Mesodermal cell (in vitro differentiated cells): ENCODE results near the gene ADAMTSL1.

Source experiments
- H3K27ac ChIP-seq: 2 replicates; pipeline ENCODE4 v1.7.0; 2013; ENCODE audit warnings: mild to moderate bottlenecking, low read depth, low read length, moderate library complexity; ENCODE audit not compliant: severe bottlenecking
- H3K36me3 ChIP-seq: 2 replicates; pipeline ENCODE4 v1.7.1; 2013; ENCODE audit warnings: mild to moderate bottlenecking, low read length, moderate library complexity; ENCODE audit not compliant: control insufficient read depth, insufficient read depth
- H3K4me1 ChIP-seq: one replicate; pipeline ENCODE4 v1.7.1; 2013; ENCODE audit warnings: mild to moderate bottlenecking, low read length; ENCODE audit not compliant: insufficient read depth, control insufficient read depth, poor library complexity, severe bottlenecking
- H3K4me3 ChIP-seq: 2 replicates; pipeline ENCODE4 v1.7.0; 2013; ENCODE audit warnings: low read length, control low read depth, mild to moderate bottlenecking; ENCODE audit not compliant: insufficient read depth, poor library complexity, severe bottlenecking; ENCODE audit errors: extremely low read depth
- H3K9me3 ChIP-seq: 2 replicates; pipeline ENCODE4 v1.7.1; 2013; ENCODE audit warnings: mild to moderate bottlenecking, low read length, moderate library complexity; ENCODE audit not compliant: control insufficient read depth
- WGBS, 2 experiments: methylation state at CpG; one replicate each; pipeline ENCODE4 v1.1.5; 2013; ENCODE audit warnings: missing lambda C conversion rate in 2 of 2; ENCODE audit not compliant: insufficient coverage in 2 of 2; 5-methylcytosine and 5-hydroxymethylcytosine counted together

The ADAMTSL1 gene

DNA sequence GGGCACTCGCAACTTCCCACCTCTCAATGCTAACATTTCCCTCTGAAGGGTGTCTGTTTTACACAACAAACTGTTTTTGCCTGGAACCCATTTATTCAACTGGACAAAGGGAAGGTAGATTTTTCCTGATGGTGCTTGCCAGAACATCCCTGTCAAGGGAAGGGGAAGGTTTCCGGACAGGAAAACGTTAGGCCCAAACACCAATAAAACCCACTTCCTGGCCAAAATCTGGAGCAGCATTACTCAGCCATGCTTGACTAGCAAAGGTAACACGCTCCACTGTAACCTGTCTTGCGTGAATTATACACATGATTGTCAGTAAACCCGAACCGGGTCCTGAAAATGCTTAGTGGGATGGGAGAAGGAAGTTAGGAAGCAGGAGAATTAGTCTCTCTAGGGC, 468.8 kb downstream of the ADAMTSL1 start:
- H3K27ac ChIP-seq: no peak overlapping the region
- H3K36me3 ChIP-seq: no peaks in the 10 kb centered on the region
- H3K4me1 ChIP-seq: no peaks in the 10 kb centered on the region
- H3K4me3 ChIP-seq: no peak overlapping the region
- WGBS, 2 experiments: 93 to 95% methylated on average over 5 to 6 of the region's 7 CpGs
- no peaks in the 10 kb centered on the region for H3K9me3 ChIP-seq

DNA sequence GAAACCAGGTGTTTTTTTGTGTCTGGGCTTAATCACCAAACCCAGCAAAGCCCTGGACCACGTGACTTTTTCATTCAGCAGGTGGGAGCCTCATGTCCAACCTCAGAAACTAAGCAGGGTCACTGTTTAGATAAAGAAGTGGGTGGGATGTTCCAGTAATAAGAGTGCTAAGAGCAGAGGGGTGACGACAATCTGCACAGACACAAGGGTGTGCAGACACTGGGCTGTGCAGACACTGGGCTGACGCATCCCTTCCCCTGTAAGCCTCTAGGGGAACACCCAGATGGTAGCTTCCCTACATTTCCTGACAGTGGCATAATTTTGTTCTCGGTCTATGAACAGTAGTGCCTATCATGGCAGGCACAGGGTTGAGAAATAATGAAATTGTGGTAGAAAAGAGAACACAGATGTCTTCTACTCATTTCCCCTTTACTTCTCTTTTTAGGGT, 474.0 kb downstream of the ADAMTSL1 start:
- Histone ChIP-seq H3K9me3 (no peaks in the 10 kb centered on the region), H3K4me3 (no peak overlapping the region), H3K4me1 (no peaks in the 10 kb centered on the region), H3K27ac (no peak overlapping the region), H3K36me3 (no peaks in the 10 kb centered on the region)
- 83 to 85% methylated on average over 2 to 3 of the region's 4 CpGs for WGBS, 2 experiments

DNA sequence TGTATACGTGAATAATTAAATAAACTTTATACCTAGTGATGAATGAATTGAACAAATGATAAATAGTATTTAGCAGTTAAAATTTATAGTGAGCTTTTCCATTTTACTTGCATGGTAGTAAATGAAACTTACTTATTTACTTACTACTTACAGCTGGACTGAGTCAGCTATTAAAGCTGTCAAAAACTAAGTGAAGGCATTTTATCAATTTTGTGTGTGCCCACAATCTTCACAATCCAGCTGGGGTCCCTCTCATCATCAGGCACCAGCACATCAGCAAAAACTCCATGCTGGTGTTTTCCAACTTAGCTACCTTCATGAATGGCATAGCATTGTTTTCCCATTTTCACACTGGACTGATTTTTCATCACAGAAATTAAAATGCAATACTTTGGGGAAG, 478.0 kb downstream of the ADAMTSL1 start:
- Histone ChIP-seq H3K4me3 (no peak overlapping the region), H3K36me3 (no peaks in the 10 kb centered on the region), H3K4me1 (no peaks in the 10 kb centered on the region), H3K27ac (no peak overlapping the region), H3K9me3 (no peaks in the 10 kb centered on the region)
- WGBS, 2 experiments: no CpG with 5 or more reads among the region's 1 CpG

DNA sequence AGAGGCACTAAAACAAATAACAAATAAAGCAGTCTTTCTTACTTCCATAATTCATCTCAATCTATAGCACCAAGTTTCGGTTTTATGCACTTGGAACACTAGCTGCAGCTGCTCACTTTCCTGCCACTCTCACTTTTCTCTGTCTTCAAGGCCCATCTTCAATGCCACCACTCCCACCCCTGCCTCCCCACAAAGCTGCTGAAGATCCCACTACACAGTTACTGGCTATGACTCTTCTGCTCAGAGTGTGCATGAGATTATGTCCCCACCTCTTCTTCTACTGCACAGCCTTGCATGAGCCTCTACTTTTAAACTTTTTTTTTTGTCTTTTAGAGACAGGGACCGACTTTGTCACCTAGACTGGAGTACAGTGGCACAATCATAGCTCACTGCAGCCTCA, 481.7 kb downstream of the ADAMTSL1 start:
- no peaks in the 10 kb centered on the region for H3K36me3 ChIP-seq
- no peaks in the 10 kb centered on the region for H3K9me3 ChIP-seq
- H3K4me3 ChIP-seq: no peak overlapping the region
- no peaks in the 10 kb centered on the region for H3K4me1 ChIP-seq
- WGBS, 2 experiments: 84 to 85% methylated on average over 2 of the region's 2 CpGs
- H3K27ac ChIP-seq: no peak overlapping the region
